Ovary (tissue), 3 donors: ENCODE measurements around the gene CELF1.

Experiments
- EP300 ChIP-seq: sonication (generic); formaldehyde crosslinking; IDR thresholded peaks from one replicate; pipeline ENCODE4 v1.6.1; 2017; ENCODE audit warnings: antibody characterized with exemption
- POLR2A ChIP-seq: fragments of 450-650 bp; IDR thresholded peaks from one replicate; pipeline ENCODE4 v1.6.1; 2017; ENCODE audit warnings: antibody characterized with exemption, mild to moderate bottlenecking, moderate library complexity
- TF ChIP-seq, protein P1 (sequence below), 3 donors: fragments of 450-650 bp in 2 of 3; fragments of 200-600 bp in 1 of 3; IDR thresholded peaks; one replicate each; pipeline versions ENCODE4 v1.5.1 to v1.8.0; 2016 to 2022; ENCODE audit warnings: antibody characterized with exemption in 3 of 3, mild to moderate bottlenecking in 1 of 3
- donor health status: DM: no; HTN: no; CAD: no.

DNA sequence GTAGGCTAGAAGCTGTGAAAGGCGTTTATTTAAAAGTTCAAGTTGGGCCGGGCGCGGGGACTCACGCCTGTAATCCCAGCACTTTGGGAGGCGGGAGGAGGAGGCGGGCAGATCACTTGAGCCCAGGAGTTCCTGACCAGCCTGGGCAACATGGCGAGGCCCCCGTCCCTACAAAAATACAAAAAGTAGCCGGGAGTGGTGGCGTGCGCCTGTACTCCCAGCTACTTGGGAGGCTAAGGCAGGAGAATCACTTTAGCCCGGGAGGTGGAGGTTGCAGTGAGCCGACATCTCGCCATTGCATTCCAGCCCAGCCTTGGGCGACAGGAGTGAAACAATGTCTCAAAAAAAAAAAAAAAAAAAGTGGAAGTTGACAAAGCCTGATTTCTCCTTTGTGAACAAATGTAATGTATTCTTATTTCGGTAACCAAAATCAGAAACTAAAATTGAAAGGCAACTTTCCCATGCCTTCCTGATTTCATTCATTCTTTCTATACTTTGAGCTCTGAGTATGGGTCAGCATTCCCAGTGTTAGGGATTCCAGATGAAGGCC lies 13.3 kb upstream of the CELF1 start:
- TF ChIP-seq POLR2A, result no peak
- TF ChIP-seq, protein P1, sequence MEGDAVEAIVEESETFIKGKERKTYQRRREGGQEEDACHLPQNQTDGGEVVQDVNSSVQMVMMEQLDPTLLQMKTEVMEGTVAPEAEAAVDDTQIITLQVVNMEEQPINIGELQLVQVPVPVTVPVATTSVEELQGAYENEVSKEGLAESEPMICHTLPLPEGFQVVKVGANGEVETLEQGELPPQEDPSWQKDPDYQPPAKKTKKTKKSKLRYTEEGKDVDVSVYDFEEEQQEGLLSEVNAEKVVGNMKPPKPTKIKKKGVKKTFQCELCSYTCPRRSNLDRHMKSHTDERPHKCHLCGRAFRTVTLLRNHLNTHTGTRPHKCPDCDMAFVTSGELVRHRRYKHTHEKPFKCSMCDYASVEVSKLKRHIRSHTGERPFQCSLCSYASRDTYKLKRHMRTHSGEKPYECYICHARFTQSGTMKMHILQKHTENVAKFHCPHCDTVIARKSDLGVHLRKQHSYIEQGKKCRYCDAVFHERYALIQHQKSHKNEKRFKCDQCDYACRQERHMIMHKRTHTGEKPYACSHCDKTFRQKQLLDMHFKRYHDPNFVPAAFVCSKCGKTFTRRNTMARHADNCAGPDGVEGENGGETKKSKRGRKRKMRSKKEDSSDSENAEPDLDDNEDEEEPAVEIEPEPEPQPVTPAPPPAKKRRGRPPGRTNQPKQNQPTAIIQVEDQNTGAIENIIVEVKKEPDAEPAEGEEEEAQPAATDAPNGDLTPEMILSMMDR (IDR thresholded peaks at IDR 0.05), result no peak
- TF ChIP-seq EP300, result no peak
